Immature natural killer cell (primary cell): Measurements from ENCODE around the gene RAP1GAP2. TPM values are rescaled to one million over a fixed set of nuclear protein-coding genes. Genes with fewer than 3 reads are reported as not detected.
"Not testable (repeated sequence)": the region's sequence is repeated elsewhere in the genome, so short reads cannot be mapped to it uniquely, and the experiment has no call there.

Experiments
- DNase-seq, 3 donors: peaks; one replicate each; pipeline ENCODE4 v3.0.0; 2022; ENCODE audit warnings: mixed read lengths in 1 of 3
- H3K27ac Mint-ChIP-seq, 6 donors: one replicate each; pipeline ENCODE4 v1.8.0; 2020; ENCODE audit warnings: mixed read lengths in 6 of 6, mild to moderate bottlenecking in 5 of 6, inconsistent platforms in 4 of 6, moderate library complexity in 3 of 6
- H3K27me3 Mint-ChIP-seq, 3 donors: one replicate each; pipeline ENCODE4 v1.8.0; 2020 to 2021; ENCODE audit warnings: low read depth in 3 of 3, mild to moderate bottlenecking in 3 of 3, mixed read lengths in 3 of 3, moderate library complexity in 3 of 3, inconsistent platforms in 1 of 3
- H3K36me3 Mint-ChIP-seq, 3 donors: one replicate each; pipeline ENCODE4 v1.8.0; 2020; ENCODE audit warnings: mixed read lengths in 3 of 3, inconsistent platforms in 2 of 3, mild to moderate bottlenecking in 2 of 3
- H3K4me1 Mint-ChIP-seq, 2 donors: one replicate each; pipeline ENCODE4 v1.8.0; 2020; ENCODE audit warnings: inconsistent platforms in 2 of 2, mild to moderate bottlenecking in 2 of 2, mixed read lengths in 2 of 2, moderate library complexity in 1 of 2
- H3K4me3 Mint-ChIP-seq, 5 donors: one replicate each; pipeline ENCODE4 v1.8.0; 2020; ENCODE audit warnings: mild to moderate bottlenecking in 5 of 5, mixed read lengths in 5 of 5, inconsistent platforms in 3 of 5, moderate library complexity in 3 of 5
- H3K9me3 Mint-ChIP-seq, 6 donors: one replicate each; pipeline ENCODE4 v1.8.0; 2020; ENCODE audit warnings: mild to moderate bottlenecking in 6 of 6, mixed read lengths in 6 of 6, inconsistent platforms in 4 of 6, moderate library complexity in 3 of 6
- polyA plus RNA-seq, 3 donors: library from polyadenylated mRNA; unstranded; fragments of 300-500 nt; fragmentation: Illumina TruSeq; gene quantifications; one replicate each; pipeline ENCODE4 v1.2.3, GENCODE V29; 2021

The RAP1GAP2 gene
- polyA plus RNA-seq, 3 donors from 2014 or later, result 2.5 to 28.9 (median 6.4) TPM

- Mint-ChIP-seq H3K27ac (peak overlapping the region in 2 of 6 donors; percentile 78 to 80), H3K4me3 (peak overlapping the region in 1 of 5 donors; percentile 49)
- not testable (repeated sequence) for H3K9me3 Mint-ChIP-seq, H3K4me1 Mint-ChIP-seq, H3K36me3 Mint-ChIP-seq, H3K27me3 Mint-ChIP-seq
- DNase-seq, result peak in 2 of 3 donors; percentile 35 to 49
Measured at GRCh38 chr17:3062824-3063377, 266.7 kb downstream of the RAP1GAP2 start.

GRCh38 chr17:3063507-3063906 lies 267.3 kb downstream of the RAP1GAP2 start, which contains the start of gene OR1D5:
TSS of gene OR1D5 (minus strand) at chr17:3063607. CDS start at chr17:3063607, 0 bp downstream.
- not testable (repeated sequence) for DNase-seq, H3K27me3 Mint-ChIP-seq, H3K4me1 Mint-ChIP-seq, H3K9me3 Mint-ChIP-seq, H3K36me3 Mint-ChIP-seq
- peak within 1 kb of the TSS in 1 of 5 donors; percentile 49 for H3K4me3 Mint-ChIP-seq
- peak within 1 kb of the TSS in 2 of 6 donors; percentile 78 to 80 for H3K27ac Mint-ChIP-seq

- not testable (repeated sequence) for H3K27ac Mint-ChIP-seq, DNase-seq, H3K4me3 Mint-ChIP-seq, H3K27me3 Mint-ChIP-seq, H3K9me3 Mint-ChIP-seq, H3K4me1 Mint-ChIP-seq, H3K36me3 Mint-ChIP-seq
Measured at GRCh38 chr17:3065192-3065591, 269.0 kb downstream of the RAP1GAP2 start.

GRCh38 chr17:3073850-3074249 lies 277.6 kb downstream of the RAP1GAP2 start:
- H3K27me3 Mint-ChIP-seq, H3K4me1 Mint-ChIP-seq, DNase-seq, H3K4me3 Mint-ChIP-seq, H3K27ac Mint-ChIP-seq, H3K36me3 Mint-ChIP-seq, H3K9me3 Mint-ChIP-seq: not testable (repeated sequence)

Other genes starting within 250 kb of the RAP1GAP2 start
- gene PAFAH1B1, start 202.8 kb upstream of the RAP1GAP2 start, polyA plus RNA-seq, result 10 to 100 TPM in 1 of 3 donors, 1 to 10 TPM in 2; 6.5 to 14.0 (median 8.7) TPM
- 10 to 100 TPM in 1 of 3 donors, 1 to 10 TPM in 2; 4.6 to 11.6 (median 7.4) TPM for gene CLUH, start 84.7 kb upstream of the RAP1GAP2 start, polyA plus RNA-seq
- gene CCDC92B, start 46.8 kb upstream of the RAP1GAP2 start, polyA plus RNA-seq, result not detected